Measurements from ENCODE around the gene ZBTB38.

DNA sequence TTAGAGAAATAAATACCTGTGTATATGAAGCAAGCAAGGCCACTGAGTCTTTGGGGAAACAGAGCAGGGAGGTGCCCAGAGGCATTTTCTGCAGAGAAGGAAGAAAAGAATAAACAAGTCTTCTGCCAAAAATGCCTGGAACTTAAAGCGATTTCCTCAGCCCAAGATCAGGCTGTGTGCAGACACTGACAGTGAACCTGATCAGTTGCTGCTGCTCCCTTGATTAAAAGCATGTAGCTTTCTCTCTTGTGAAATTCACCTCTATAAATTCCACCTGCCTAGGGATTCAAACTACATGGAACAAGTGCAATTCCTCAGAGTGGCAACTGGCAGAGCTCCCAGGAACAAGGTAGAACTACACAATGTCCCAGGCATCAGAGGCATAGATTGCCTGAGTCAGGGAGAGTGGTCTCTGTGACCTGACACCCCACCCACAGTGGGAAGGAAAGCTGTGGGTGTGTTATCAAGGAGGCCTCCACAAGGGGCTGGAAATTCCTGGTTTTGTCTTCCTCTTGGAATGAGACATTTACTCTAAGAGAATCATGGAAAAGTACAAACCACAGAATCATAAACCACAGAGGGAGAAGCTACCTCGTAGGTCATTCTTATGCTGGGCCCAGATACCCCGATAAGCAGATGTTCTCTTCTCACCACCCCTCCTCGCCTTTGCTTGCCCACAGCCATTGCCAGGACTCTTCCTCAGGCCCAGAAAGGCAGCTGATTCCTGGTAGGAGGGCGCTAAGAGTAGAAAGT lies 1.8 kb upstream of the ZBTB38 start:
- TF ChIP-seq, protein P1, sequence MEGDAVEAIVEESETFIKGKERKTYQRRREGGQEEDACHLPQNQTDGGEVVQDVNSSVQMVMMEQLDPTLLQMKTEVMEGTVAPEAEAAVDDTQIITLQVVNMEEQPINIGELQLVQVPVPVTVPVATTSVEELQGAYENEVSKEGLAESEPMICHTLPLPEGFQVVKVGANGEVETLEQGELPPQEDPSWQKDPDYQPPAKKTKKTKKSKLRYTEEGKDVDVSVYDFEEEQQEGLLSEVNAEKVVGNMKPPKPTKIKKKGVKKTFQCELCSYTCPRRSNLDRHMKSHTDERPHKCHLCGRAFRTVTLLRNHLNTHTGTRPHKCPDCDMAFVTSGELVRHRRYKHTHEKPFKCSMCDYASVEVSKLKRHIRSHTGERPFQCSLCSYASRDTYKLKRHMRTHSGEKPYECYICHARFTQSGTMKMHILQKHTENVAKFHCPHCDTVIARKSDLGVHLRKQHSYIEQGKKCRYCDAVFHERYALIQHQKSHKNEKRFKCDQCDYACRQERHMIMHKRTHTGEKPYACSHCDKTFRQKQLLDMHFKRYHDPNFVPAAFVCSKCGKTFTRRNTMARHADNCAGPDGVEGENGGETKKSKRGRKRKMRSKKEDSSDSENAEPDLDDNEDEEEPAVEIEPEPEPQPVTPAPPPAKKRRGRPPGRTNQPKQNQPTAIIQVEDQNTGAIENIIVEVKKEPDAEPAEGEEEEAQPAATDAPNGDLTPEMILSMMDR (IDR thresholded peaks at IDR 0.05; ENCODE audit: poor library complexity, severe bottlenecking), result no peak
- TF ChIP-seq EP300 (conservative IDR thresholded peaks at IDR 0.05; ENCODE audit: poor library complexity, severe bottlenecking) (no peak), POLR2AphosphoS5 (IDR thresholded peaks at IDR 0.05) (no peak), TAF1 (IDR thresholded peaks at IDR 0.05; ENCODE audit: low read depth) (no peak)

Measured in neural cell (in vitro differentiated cells).